Pulmonary artery endothelial cell (primary cell): ENCODE data around the gene KCNMB2. TPM values are rescaled to one million over a fixed set of nuclear protein-coding genes. Genes with fewer than 3 reads are reported as not detected.
"Not testable (repeated sequence)": the region's sequence is repeated elsewhere in the genome, so short reads cannot be mapped to it uniquely, and the experiment has no call there.

ENCODE experiments used
- DNase-seq: peaks from one replicate; pipeline ENCODE4 v3.0.0-alpha.2; 2011; ENCODE audit warnings: low read depth, low spot score
- total RNA-seq: library from RNA; depleted of rRNA; stranded (reverse); fragments of >200 nt; gene quantifications from 2 replicates; pipeline ENCODE4 v1.2.3, GENCODE V29; 2014

Gene KCNMB2
- total RNA-seq, 1 donor from 2014 or later = not detected

- DNase-seq = no peak
These were observed 16.5 kb upstream of the KCNMB2 start for GRCh38 chr3:178519701-178520100.

GRCh38 chr3:178520451-178520850, 15.8 kb upstream of the KCNMB2 start:
- DNase-seq = no peak

DNA sequence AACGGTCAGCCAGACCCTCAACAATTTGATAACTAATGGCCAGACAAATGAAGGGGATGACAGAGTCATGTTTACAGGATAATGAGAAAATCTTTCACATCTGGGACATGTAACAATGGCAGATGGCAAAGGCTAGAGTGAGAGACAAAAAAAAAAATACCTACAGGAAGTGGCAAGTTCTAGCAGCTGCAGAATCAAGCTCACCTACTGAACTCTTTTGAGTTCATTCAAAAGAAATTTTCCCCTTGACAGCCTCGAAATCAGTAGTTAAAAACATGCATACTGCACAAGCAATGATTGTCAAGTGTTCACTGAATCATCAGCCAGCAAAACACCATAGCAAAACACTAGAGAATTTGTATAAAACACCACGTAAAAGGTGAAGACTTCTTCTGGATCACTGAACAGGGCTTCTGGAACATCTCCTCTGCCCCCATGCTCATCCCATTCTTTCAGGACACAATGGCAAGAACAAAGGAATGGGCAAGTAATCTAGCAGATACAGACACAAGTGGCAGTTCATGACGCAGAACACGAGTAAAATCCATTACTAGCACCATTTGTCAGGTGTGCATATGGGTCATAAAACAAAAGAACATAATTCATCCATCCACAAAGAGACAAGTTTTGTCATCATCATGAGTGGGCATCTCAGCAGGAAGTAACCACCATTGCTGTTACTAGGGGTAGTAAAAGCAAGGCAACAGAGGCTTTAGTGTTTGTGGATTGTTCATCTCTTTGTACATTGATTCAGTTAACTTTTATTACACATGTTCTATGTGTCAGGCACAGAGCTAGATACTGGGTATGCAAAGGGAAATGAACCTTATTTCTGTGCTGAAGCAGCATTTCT, 13.8 kb upstream of the KCNMB2 start:
- DNase-seq = no peak

- DNase-seq = no peak
These were observed 11.0 kb upstream of the KCNMB2 start for GRCh38 chr3:178525251-178525650.

DNA sequence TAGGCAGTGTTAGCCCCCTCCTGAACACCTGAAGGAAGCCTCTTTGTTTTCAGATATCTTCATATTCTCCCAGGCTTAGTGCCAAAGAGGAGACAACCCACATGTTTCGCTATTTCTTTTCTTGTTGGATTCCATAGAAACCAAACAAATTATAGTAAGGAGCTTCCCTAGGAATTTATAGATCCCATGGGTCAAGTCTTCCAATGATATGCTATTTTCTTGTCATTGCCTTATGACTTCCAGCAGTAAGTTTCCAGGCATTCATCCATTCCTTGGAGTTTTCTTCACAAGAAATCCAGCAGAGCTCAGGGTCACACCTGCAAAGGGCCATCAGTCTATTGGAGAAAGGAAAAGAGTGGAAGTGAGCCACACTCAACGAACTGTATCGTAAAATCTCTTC, 9.9 kb upstream of the KCNMB2 start:
- DNase-seq = no peak

DNA sequence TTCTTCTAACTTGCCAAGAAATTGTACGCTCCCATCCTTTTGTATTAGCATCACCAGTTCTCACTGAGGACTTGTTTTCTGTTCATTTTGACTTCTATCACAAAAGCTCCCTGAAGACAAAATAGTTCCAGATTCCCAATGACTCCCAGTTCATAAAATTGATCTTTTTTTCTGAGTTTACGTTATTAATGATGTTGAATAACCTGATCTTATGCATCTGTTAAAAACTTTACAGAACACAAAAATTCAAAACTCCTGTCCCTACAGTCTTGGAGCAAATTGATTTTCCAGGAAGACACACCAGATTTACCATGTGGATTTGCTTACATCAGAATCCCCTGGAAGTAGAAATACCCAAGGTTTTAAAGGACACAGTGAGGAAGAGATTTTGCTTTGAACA, 8.3 kb upstream of the KCNMB2 start:
- no peak for DNase-seq

- DNase-seq = no peak
These were observed 6.5 kb upstream of the KCNMB2 start for GRCh38 chr3:178529606-178530225.

GRCh38 chr3:178532476-178532875, 3.8 kb upstream of the KCNMB2 start:
- DNase-seq = no peak

GRCh38 chr3:178537122-178537705, 978 bp downstream of the KCNMB2 start:
- no peak for DNase-seq

GRCh38 chr3:178538056-178538455, 1.8 kb downstream of the KCNMB2 start:
- no peak for DNase-seq

DNA sequence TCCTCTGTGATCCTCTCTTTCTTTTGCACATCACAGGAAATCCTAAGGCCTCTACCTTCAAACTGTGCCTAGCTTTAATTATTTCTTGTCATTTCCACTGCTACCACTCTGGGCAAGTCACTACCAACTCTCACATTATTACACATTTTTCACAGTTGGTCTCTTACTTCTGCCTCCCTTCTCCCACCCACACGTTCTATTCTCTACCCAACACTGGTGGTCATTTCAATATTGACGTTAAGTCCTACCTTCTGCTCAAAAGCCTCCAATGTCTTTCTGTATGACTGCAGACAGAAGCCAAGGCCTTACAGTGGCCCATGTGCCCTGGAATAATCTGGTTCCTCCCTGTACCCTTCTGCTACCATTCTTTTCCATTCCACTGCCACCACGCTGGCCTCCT, 3.9 kb downstream of the KCNMB2 start:
- DNase-seq = no peak

- no peak for DNase-seq
These were observed 9.1 kb downstream of the KCNMB2 start for GRCh38 chr3:178545337-178545736.

DNA sequence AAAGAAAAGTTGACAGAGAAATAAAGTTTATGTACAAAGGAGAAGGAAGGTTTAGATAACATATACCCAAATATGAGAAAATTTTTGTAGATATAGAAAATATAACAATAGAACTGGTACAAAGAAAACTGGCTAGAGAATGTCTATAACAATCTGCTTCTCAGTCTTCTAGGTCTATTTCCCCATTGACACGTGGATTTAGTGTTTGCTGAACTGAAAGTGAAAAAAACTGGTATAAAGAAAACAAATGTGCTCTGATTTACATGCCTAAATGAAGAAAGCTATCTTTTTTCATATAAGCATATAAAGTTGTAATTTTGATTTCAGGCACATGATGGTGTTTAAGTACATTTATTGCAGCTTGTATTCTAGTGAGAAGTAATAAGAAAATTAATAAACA, 9.8 kb downstream of the KCNMB2 start:
- no peak for DNase-seq

- not testable (repeated sequence) for DNase-seq
These were observed 13.2 kb downstream of the KCNMB2 start for GRCh38 chr3:178549426-178549825.

GRCh38 chr3:178551916-178552321, 15.7 kb downstream of the KCNMB2 start:
- no peak for DNase-seq

- no peak for DNase-seq
These were observed 22.4 kb downstream of the KCNMB2 start for GRCh38 chr3:178558637-178559036.

GRCh38 chr3:178560759-178561158, 24.5 kb downstream of the KCNMB2 start:
- no peak for DNase-seq

GRCh38 chr3:178561239-178561638, 25.0 kb downstream of the KCNMB2 start:
- DNase-seq = no peak

DNA sequence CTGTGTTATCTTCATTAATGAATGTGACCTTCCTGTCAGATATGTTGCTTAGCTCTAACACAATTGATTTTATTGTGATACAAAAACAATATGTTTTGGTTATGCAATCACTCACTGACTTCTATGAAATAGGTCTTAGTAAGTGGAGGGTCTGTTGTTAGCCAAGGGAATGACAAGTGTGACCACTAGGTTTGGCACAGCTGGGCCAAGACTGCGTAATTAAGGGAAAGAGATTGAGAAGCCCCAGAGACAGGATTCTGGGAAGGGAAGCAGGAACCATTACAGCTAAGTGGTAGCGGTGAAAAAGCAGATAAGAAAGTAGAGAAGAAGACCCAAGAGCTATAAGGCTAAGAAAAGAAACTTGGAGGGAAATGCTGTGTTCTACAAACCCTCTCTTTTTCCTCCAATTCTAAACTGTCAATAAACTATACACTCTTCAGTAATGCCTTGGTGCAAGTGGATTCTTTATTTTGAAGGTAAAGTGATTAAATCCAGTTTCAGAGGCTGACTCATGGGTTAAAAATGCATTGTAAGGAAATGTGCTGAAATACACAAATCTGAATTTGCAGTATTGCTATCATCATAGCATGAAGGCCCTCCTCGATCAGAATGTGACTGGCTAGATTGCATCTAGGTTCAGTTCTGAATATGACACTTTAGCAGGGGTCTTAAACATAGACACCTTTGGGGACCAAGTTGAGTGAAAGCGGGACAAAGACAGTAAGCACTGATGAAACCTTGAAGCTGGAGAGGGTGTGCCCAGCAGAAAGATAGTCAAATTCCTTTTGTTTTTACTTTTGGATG, 26.1 kb downstream of the KCNMB2 start:
- no peak for DNase-seq

- no peak for DNase-seq
These were observed 26.7 kb downstream of the KCNMB2 start for GRCh38 chr3:178562947-178563232.

- DNase-seq = no peak
These were observed 31.4 kb downstream of the KCNMB2 start for GRCh38 chr3:178567611-178568010.

GRCh38 chr3:178568155-178568731, 32.0 kb downstream of the KCNMB2 start:
- DNase-seq = no peak
